GM12891 (cell line): ENCODE results near the gene YIF1A.

Experiments
- POLR2A ChIP-seq: IDR thresholded peaks from 2 replicates; pipeline ENCODE4 v1.6.1; 2011; ENCODE audit warnings: low read depth, low read length, control low read depth
- POLR2AphosphoS5 ChIP-seq: IDR thresholded peaks from 2 replicates; pipeline ENCODE4 v1.6.1; 2011; ENCODE audit warnings: low read depth, low read length, control low read depth

GRCh38 chr11:66286699-66287098 lies 2.2 kb downstream of the YIF1A start:
- TF ChIP-seq POLR2A: no peak
- TF ChIP-seq POLR2AphosphoS5: no peak
